ENCODE data around the gene MYL6B. TPM values are rescaled to one million over a fixed set of nuclear protein-coding genes. Genes with fewer than 3 reads are reported as not detected.
"Not testable (repeated sequence)": the region's sequence is repeated elsewhere in the genome, so short reads cannot be mapped to it uniquely, and the experiment has no call there.

MYL6B gene
- total RNA-seq, 1 donor from 2014 or later, result 27.4 TPM

DNA sequence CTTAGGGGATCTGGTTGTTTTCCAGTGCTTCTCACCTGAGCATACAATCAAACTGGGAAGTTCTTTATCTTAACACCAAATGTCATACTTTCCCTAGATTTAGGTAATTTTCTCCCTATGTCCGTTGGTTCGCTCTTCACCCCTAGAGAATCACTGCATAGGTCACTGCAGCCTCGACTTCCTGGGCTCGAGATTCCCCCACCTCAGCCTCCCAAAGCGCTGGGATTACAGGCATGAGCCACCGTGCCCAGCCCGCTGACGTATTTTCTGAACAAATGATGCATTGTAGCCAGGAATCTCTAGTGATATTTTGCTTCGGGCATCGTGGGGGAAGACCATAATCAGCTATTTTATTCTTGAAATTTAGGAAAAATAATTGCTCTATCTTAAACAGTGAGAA is 37.1 kb upstream of the MYL6B start:
- TF ChIP-seq CTCF (IDR thresholded peaks at IDR 0.05; ENCODE audit: insufficient read depth, low read length, severe bottlenecking), result no peak
- Histone ChIP-seq H3K36me3 (ENCODE audit: control insufficient read depth, insufficient read depth, low read length) (peaks cover 13% of the 10 kb centered on the region), H3K27me3 (ENCODE audit: control insufficient read depth, insufficient read depth, low read length) (no peaks in the 10 kb centered on the region), H3K4me3 (ENCODE audit: low read depth, low read length) (peak overlapping the region; percentile 60)
- FAIRE-seq (no peak), DNase-seq (ENCODE audit: low read depth) (peak; percentile 37)

GRCh38 chr12:56116267-56117081 is 35.9 kb upstream of the MYL6B start, which contains the start of gene RPL41:
Gene RPL41 (plus strand): TSS chr12:56116633.
- FAIRE-seq, result no peak
- DNase-seq (ENCODE audit: low read depth), result peak; percentile 83
- TF ChIP-seq CTCF (IDR thresholded peaks at IDR 0.05; ENCODE audit: insufficient read depth, low read length, severe bottlenecking), result no peak
- Histone ChIP-seq H3K4me3 (ENCODE audit: low read depth, low read length) (peak within 1 kb of the TSS; percentile 60), H3K36me3 (ENCODE audit: control insufficient read depth, insufficient read depth, low read length) (peaks cover 15% of the 10 kb centered on the region), H3K27me3 (ENCODE audit: control insufficient read depth, insufficient read depth, low read length) (no peaks in the 10 kb centered on the region)

GRCh38 chr12:56117082-56117706 is 35.2 kb upstream of the MYL6B start:
- H3K27me3 ChIP-seq (ENCODE audit: control insufficient read depth, insufficient read depth, low read length); DNase-seq (ENCODE audit: low read depth); FAIRE-seq: not testable (repeated sequence)
- peak overlapping the region; percentile 64 for H3K4me3 ChIP-seq (ENCODE audit: low read depth, low read length)
- H3K36me3 ChIP-seq (ENCODE audit: control insufficient read depth, insufficient read depth, low read length), result peaks cover 16% of the 10 kb centered on the region

DNA sequence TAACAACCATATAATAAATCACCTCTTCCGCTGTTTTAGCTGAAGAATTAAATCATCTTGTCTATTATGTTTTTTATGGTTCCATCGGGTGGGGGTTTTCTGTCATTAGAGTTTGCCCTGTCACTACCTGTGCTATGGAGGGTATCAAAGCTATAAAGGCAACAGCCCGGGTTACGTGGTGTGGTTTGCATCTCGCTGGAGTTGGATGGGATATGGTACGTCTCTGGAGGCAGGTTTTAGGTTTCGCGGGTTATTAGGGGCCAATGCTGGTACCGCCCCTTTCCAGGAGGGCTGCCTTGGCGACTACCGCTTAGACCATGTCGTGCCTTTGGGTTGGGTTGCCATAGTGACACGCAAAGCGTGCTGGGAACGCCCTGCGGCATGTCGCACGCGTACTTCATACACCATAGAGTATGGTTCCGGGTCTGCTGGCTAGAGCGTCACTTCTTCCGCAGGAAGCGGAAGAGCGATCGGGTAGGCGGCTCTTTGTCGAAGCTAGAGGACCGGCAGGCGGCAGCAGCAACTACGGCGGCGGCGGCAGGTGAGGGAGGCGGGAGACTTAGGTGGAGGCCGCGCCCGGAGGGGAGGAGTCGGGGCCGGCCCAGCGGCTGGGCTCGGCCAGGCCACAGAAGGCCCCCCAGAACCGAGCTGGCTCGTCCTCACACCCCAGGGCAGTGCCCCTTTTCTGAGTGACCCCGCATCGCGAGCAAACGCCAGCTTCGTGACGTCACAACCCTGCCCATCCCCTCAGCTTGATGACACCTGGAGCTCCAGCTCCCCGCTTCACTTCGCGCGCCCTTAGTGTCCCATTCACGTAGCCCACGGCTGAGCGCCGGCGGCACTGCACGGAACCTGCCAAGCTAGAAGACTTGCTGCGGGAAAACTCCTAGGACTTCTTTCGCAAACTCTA is 34.4 kb upstream of the MYL6B start, which contains the start of gene ZC3H10:
TSS of gene ZC3H10 (plus strand) at position 489 of the 910 bp plus-strand sequence. CDS start 2,297 bp downstream, outside the sequence.
- Histone ChIP-seq H3K36me3 (ENCODE audit: control insufficient read depth, insufficient read depth, low read length) (peaks cover 16% of the 10 kb centered on the region), H3K27me3 (ENCODE audit: control insufficient read depth, insufficient read depth, low read length) (no peaks in the 10 kb centered on the region), H3K4me3 (ENCODE audit: low read depth, low read length) (peak within 1 kb of the TSS; percentile 64)
- TF ChIP-seq CTCF (IDR thresholded peaks at IDR 0.05; ENCODE audit: insufficient read depth, low read length, severe bottlenecking), result peak; percentile 69
- DNase-seq (ENCODE audit: low read depth) (peak; percentile 99), FAIRE-seq (peak; percentile 88)

DNA sequence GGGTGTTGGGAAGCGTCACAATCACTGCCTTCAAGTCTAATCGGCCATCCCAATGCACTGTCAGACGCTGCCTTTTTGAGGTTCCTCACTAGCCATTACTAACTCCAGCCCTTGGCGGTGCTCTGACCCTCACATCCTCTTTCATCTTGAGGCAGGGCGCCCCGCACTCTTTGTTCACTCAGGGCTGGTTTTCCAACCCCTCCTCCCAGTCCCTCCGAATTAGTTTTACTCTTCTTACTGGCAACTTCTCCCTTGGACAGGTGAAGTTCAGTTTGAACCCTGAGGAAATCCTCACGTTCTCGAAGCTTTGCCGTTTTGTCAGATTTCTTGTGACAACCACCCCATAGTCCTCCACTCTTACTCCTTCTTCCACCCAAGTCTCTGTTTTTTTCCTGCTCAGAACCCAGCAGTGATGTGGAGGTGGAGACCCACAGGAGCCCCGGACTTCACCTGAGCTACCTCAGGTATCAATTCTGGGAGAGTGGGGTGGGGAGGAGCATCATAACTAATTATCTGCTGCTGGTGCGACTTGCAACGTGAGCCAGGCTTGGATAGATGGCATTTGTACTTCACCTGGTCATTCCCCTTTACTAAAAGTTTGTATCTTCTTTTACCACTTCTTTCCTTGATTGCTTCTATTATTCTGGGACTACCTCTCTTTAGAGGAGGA is 33.6 kb upstream of the MYL6B start:
- DNase-seq (ENCODE audit: low read depth) (no peak), FAIRE-seq (no peak)
- Histone ChIP-seq H3K4me3 (ENCODE audit: low read depth, low read length) (peak overlapping the region; percentile 64), H3K36me3 (ENCODE audit: control insufficient read depth, insufficient read depth, low read length) (peaks cover 13% of the 10 kb centered on the region), H3K27me3 (ENCODE audit: control insufficient read depth, insufficient read depth, low read length) (no peaks in the 10 kb centered on the region)
- TF ChIP-seq CTCF (IDR thresholded peaks at IDR 0.05; ENCODE audit: insufficient read depth, low read length, severe bottlenecking), result no peak
